Retinal pigment epithelial cell (primary cell): ENCODE measurements around the gene UNC5C.

Experiments used
- DNase-seq: peaks from one replicate; pipeline ENCODE4 v3.0.0-alpha.2; 2010; ENCODE audit warnings: low read depth
- H3K4me3 ChIP-seq: 2 replicates; pipeline ENCODE4 v1.5.1; 2011; ENCODE audit warnings: mild to moderate bottlenecking, low read length, control low read depth, moderate library complexity
- CTCF ChIP-seq: conservative IDR thresholded peaks from 2 replicates; pipeline ENCODE4 v1.5.1; 2011; ENCODE audit warnings: low read depth, low read length, control low read depth, inconsistent platforms

Gene UNC5C

GRCh38 chr4:95548738-95549245, at the start of gene UNC5C:
UNC5C (minus strand) TSS chr4:95548973.
- TF ChIP-seq CTCF: no peak
- peak within 1 kb of the TSS; percentile 59 for H3K4me3 ChIP-seq
- no peak for DNase-seq

- H3K4me3 ChIP-seq: no peak overlapping the region
- no peak for DNase-seq
- no peak for TF ChIP-seq CTCF
Observed at GRCh38 chr4:95596676-95597075, 47.9 kb upstream of the UNC5C start.

- TF ChIP-seq CTCF: no peak
- H3K4me3 ChIP-seq: no peak overlapping the region
- DNase-seq: no peak
Observed at GRCh38 chr4:95594629-95595028, 45.9 kb upstream of the UNC5C start.

GRCh38 chr4:95594013-95594412, 45.2 kb upstream of the UNC5C start:
- no peak overlapping the region for H3K4me3 ChIP-seq
- TF ChIP-seq CTCF: no peak
- no peak for DNase-seq

GRCh38 chr4:95591278-95591677, 42.5 kb upstream of the UNC5C start:
- no peak for TF ChIP-seq CTCF
- no peak for DNase-seq

GRCh38 chr4:95590615-95591014, 41.8 kb upstream of the UNC5C start:
- DNase-seq: no peak
- no peak for TF ChIP-seq CTCF
- H3K4me3 ChIP-seq: no peak overlapping the region

More at GRCh38 chr4:95591278-95591677, 42.5 kb upstream of the UNC5C start:
- H3K4me3 ChIP-seq: no peak overlapping the region

- H3K4me3 ChIP-seq: no peak overlapping the region
- DNase-seq: no peak
- TF ChIP-seq CTCF: no peak
Observed at GRCh38 chr4:95585016-95585695, 36.4 kb upstream of the UNC5C start.
